SK-N-SH (cell line): Measurements from ENCODE around the gene STX5. TPM values are rescaled to one million over a fixed set of nuclear protein-coding genes. Genes with fewer than 3 reads are reported as not detected.

Experiments used
- CTCF ChIA-PET: fragments of 300-600, 350-600 bp; formaldehyde crosslinking; extraction: SDS; loops from one replicate; lab custom pipeline; 2021; lab: Yijun Ruan, JAX
- POLR2A ChIA-PET: fragments of 350-600 bp; sonication (Branson Sonifier 250); formaldehyde crosslinking; extraction: SDS; loops from one replicate; lab custom pipeline; 2020; ENCODE audit warnings: antibody characterized with exemption, inconsistent platforms; lab: Yijun Ruan, JAX
- DNase-seq: peaks from one replicate; pipeline ENCODE4 v3.0.0; 2012
- H2AFZ ChIP-seq: fragments of 200-600 bp; sonication (generic); 2 replicates; pipeline ENCODE4 v1.8.1; 2016; ENCODE audit warnings: antibody characterized with exemption, mild to moderate bottlenecking, low read depth
- H3F3A ChIP-seq: fragments of 200-600 bp; sonication (generic); replicated peaks from 2 replicates; pipeline ENCODE3; 2016; ENCODE audit warnings: antibody characterized with exemption, mild to moderate bottlenecking; ENCODE audit not compliant: insufficient read depth
- H3K27ac ChIP-seq, 2 experiments: fragments of 200-500 bp in 1 of 2; fragments of 200-600 bp in 1 of 2; sonication (Bioruptor generic) in 1 of 2; sonication (generic), shearing (Covaris generic) in 1 of 2; 2 replicates each; pipeline versions ENCODE4 v1.5.1 to v1.6.1; 2014 to 2016; ENCODE audit warnings: low read depth in 2 of 2, inconsistent platforms in 1 of 2, low read length in 1 of 2, mild to moderate bottlenecking in 1 of 2, mixed read lengths in 1 of 2
- H3K27me3 ChIP-seq: fragments of 200-600 bp; sonication (generic), shearing (Covaris generic); 2 replicates; pipeline ENCODE4 v1.6.1; 2016; ENCODE audit warnings: mixed run types; ENCODE audit not compliant: insufficient read depth
- H3K36me3 ChIP-seq, 2 experiments: fragments of 200-500 bp in 1 of 2; fragments of 200-600 bp in 1 of 2; sonication (Bioruptor generic) in 1 of 2; sonication (generic) in 1 of 2; replicated peaks in 1 of 2; 2 replicates each; pipeline versions ENCODE3 to v1.5.1; 2014 to 2016; ENCODE audit warnings: low read length in 1 of 2, mild to moderate bottlenecking in 1 of 2; ENCODE audit not compliant: insufficient read depth in 2 of 2, control insufficient read depth in 1 of 2
- H3K4me1 ChIP-seq, 2 experiments: fragments of 200-500 bp in 1 of 2; fragments of 200-600 bp in 1 of 2; sonication (Bioruptor generic) in 1 of 2; sonication (generic), shearing (Covaris generic) in 1 of 2; 2 replicates each; pipeline versions ENCODE4 v1.5.1 to v1.6.1; 2014 to 2016; ENCODE audit warnings: low read depth in 1 of 2, low read length in 1 of 2, mixed run types in 1 of 2; ENCODE audit not compliant: insufficient read depth in 2 of 2, control insufficient read depth in 1 of 2
- H3K4me2 ChIP-seq: fragments of 200-600 bp; sonication (generic), shearing (Covaris generic); 2 replicates; pipeline ENCODE4 v1.6.1; 2017; ENCODE audit warnings: mixed run types
- H3K4me3 ChIP-seq, 2 experiments: fragments of 200-500 bp in 1 of 2; fragments of 200-600 bp in 1 of 2; sonication (Bioruptor generic) in 1 of 2; sonication (generic), shearing (Covaris generic) in 1 of 2; 2 replicates each; pipeline versions ENCODE4 v1.5.1 to v1.8.1; 2014 to 2016; ENCODE audit warnings: low read depth in 2 of 2, inconsistent platforms in 1 of 2, low read length in 1 of 2, mild to moderate bottlenecking in 1 of 2, mixed read lengths in 1 of 2, moderate library complexity in 1 of 2
- H3K79me2 ChIP-seq: fragments of 200-600 bp; sonication (generic); 2 replicates; pipeline ENCODE4 v1.8.1; 2017; ENCODE audit warnings: mild to moderate bottlenecking; ENCODE audit not compliant: insufficient read depth
- H3K9ac ChIP-seq: fragments of 200-600 bp; sonication (generic); 2 replicates; pipeline ENCODE4 v1.6.1; 2017; ENCODE audit warnings: mixed run types
- H3K9me2 ChIP-seq: fragments of 200-600 bp; sonication (generic); 2 replicates; pipeline ENCODE4 v1.6.1; 2017; ENCODE audit warnings: mixed run types
- H3K9me3 ChIP-seq: fragments of 200-600 bp; sonication (generic); 2 replicates; pipeline ENCODE4 v1.6.1; 2017; ENCODE audit warnings: mixed run types, mild to moderate bottlenecking, moderate library complexity
- H4K20me1 ChIP-seq: fragments of 200-600 bp; sonication (generic); 2 replicates; pipeline ENCODE4 v1.6.1; 2017; ENCODE audit warnings: mild to moderate bottlenecking, mixed run types; ENCODE audit not compliant: insufficient read depth
- CHD2 ChIP-seq: fragments of 150-350 bp; IDR thresholded peaks from 2 replicates; pipeline ENCODE4 v1.6.1; 2018; ENCODE audit warnings: low read length; ENCODE audit not compliant: partially characterized antibody
- EP300 ChIP-seq, 2 experiments: IDR thresholded peaks; 2 replicates each; pipeline versions ENCODE4 v1.4.0 to v1.6.1; 2012; ENCODE audit warnings: borderline replicate concordance in 1 of 2, low read depth in 1 of 2, low read length in 1 of 2
- EZH2phosphoT487 ChIP-seq: fragments of 200-600 bp; sonication (generic); IDR thresholded peaks from 2 replicates; pipeline ENCODE4 v1.6.1; 2017; ENCODE audit warnings: low read depth, mixed run types, mild to moderate bottlenecking, antibody characterized with exemption, moderate library complexity, borderline replicate concordance
- FOXJ3 ChIP-seq: sonication (generic); formaldehyde crosslinking; IDR thresholded peaks from 2 replicates; pipeline ENCODE4 v1.5.1; 2020; ENCODE audit warnings: mild to moderate bottlenecking, missing genetic modification reagents
- FOXM1 ChIP-seq: IDR thresholded peaks from 2 replicates; pipeline ENCODE4 v1.4.0; 2012; ENCODE audit warnings: low read depth, mild to moderate bottlenecking
- IRF3 ChIP-seq: fragments of 150-350 bp; IDR thresholded peaks from 2 replicates; pipeline ENCODE4 v1.6.1; 2016; ENCODE audit warnings: mild to moderate bottlenecking, low read depth, low read length
- JUND ChIP-seq: IDR thresholded peaks from 2 replicates; pipeline ENCODE4 v1.4.0; 2012
- MAX ChIP-seq: IDR thresholded peaks from 2 replicates; pipeline ENCODE4 v1.4.0; 2012; ENCODE audit warnings: low read depth
- MXI1 ChIP-seq: IDR thresholded peaks from 2 replicates; pipeline ENCODE4 v1.6.1; 2012; ENCODE audit warnings: mild to moderate bottlenecking, low read depth, low read length, improper control_type of control experiment
- NFIC ChIP-seq: IDR thresholded peaks from 2 replicates; pipeline ENCODE4 v1.4.0; 2012; ENCODE audit warnings: borderline replicate concordance
- PBX3 ChIP-seq: IDR thresholded peaks from 2 replicates; pipeline ENCODE4; 2012
- POLR2AphosphoS5 ChIP-seq: IDR thresholded peaks from 2 replicates; pipeline ENCODE4 v1.6.1; 2012; ENCODE audit warnings: low read depth, low read length
- RAD21 ChIP-seq: IDR thresholded peaks from 2 replicates; pipeline ENCODE4 v1.6.1; 2012; ENCODE audit warnings: mild to moderate bottlenecking, low read length
- SMC3 ChIP-seq: IDR thresholded peaks from 2 replicates; pipeline ENCODE4 v1.6.1; 2012; ENCODE audit warnings: low read depth, low read length, improper control_type of control experiment
- TAF1 ChIP-seq: IDR thresholded peaks from 2 replicates; pipeline ENCODE4 v1.6.1; 2012; ENCODE audit warnings: low read depth, mild to moderate bottlenecking, low read length, moderate library complexity, borderline replicate concordance
- USF1 ChIP-seq: IDR thresholded peaks from 2 replicates; pipeline ENCODE4 v1.4.0; 2012; ENCODE audit warnings: low read depth, borderline replicate concordance
- USF2 ChIP-seq: fragments of 150-350 bp; IDR thresholded peaks from 2 replicates; pipeline ENCODE4 v1.6.1; 2017; ENCODE audit warnings: antibody characterized with exemption, low read length, low read depth, borderline replicate concordance
- whole genome bisulfite sequencing: methylation state at CpG from one replicate; pipeline ENCODE4 v1.1.6; 2017; ENCODE audit warnings: low lambda C conversion rate; 5-methylcytosine and 5-hydroxymethylcytosine counted together
- polyA plus RNA-seq, 3 experiments: library from polyadenylated mRNA; depleted of rRNA; stranded (reverse); fragments of >200 nt; gene quantifications; 2 replicates each; pipeline ENCODE4 v1.2.3, GENCODE V29; 2012

Gene STX5
- polyA plus RNA-seq, 1 of the 3 experiments (the other 2 are of a cell fraction): 24.2 TPM

- Histone ChIP-seq H4K20me1 (peaks cover 39% of the 10 kb centered on the region), H3K27me3 (no peaks in the 10 kb centered on the region), H3K79me2 (peaks cover 53% of the 10 kb centered on the region), H3K4me3 (peak overlapping the region; percentile 90 to 94), H3K36me3 (peaks cover 34 to 38% of the 10 kb centered on the region in 2 experiments), H3K4me2 (peak overlapping the region; percentile 84), H3K9me3 (no peaks in the 10 kb centered on the region), H3K9me2 (no peaks in the 10 kb centered on the region), H3K4me1 (peaks cover 14 to 16% of the 10 kb centered on the region in 2 experiments; a peak in 3 of 4 replicates), H2AFZ (no peak overlapping the region), H3K9ac (peak overlapping the region; percentile 92), H3K27ac (peak overlapping the region; percentile 58 to 93), H3F3A (peaks cover 52% of the 10 kb centered on the region)
- DNase-seq: no peak
- POLR2A ChIA-PET: interaction anchor here (0.7 to 9.4 kb wide), 18 partner anchors 8 to 1194 kb away, joined by 3 to 146 read pairs (median 6); partner anchors contain the start of genes C11orf98, CSKMT, HNRNPUL2 and NXF1
- TF ChIP-seq SMC3: no peak
- TF ChIP-seq FOXM1: no peak
- no peak for TF ChIP-seq USF1
- TF ChIP-seq TAF1: no peak
- no peak for TF ChIP-seq FOXJ3 (CRISPR knock-in tag)
- TF ChIP-seq JUND: no peak
- TF ChIP-seq RAD21: no peak
- TF ChIP-seq NFIC: no peak
- no peak for TF ChIP-seq USF2
- no peak for TF ChIP-seq POLR2AphosphoS5
- TF ChIP-seq MXI1: no peak
- TF ChIP-seq IRF3: no peak
- TF ChIP-seq PBX3: no peak
- no peak for TF ChIP-seq EP300 (IDR thresholded peaks at IDR 0.05; ENCODE audit: borderline replicate concordance in 1 of 2, low read depth in 1 of 2, low read length in 1 of 2)
- no peak for TF ChIP-seq EZH2phosphoT487
- no peak for TF ChIP-seq CHD2
- TF ChIP-seq MAX: no peak
- CTCF ChIA-PET: interaction anchor here (0.6 to 5.2 kb wide), 6 partner anchors 8 to 69 kb away, joined by 3 to 46 read pairs (median 4); partner anchors contain the start of genes SLC3A2 and TMEM179B
- under 1% methylated on average over 15 of the region's 15 CpGs for WGBS
Observed at GRCh38 chr11:62854825-62855570, 23.1 kb upstream of the STX5 start.
